Stimulated activated CD8-positive, alpha-beta memory T cell treated with anti-CD3 and anti-CD28 coated beads, Interleukin-4, amount 100 ng/mL, for 24 hours (primary cell): ENCODE data around the gene PLIN5.

Experiments used
- DNase-seq: peaks from one replicate; pipeline ENCODE4 v3.0.0-alpha.2; 2020; ENCODE audit warnings: low read depth

PLIN5 gene

GRCh38 chr19:4534836-4535658 lies at the start of gene PLIN5:
Gene PLIN5 (minus strand): TSS chr19:4535224. CDS start chr19:4534074, 1,150 bp downstream.
- DNase-seq: peak; percentile 48

DNA sequence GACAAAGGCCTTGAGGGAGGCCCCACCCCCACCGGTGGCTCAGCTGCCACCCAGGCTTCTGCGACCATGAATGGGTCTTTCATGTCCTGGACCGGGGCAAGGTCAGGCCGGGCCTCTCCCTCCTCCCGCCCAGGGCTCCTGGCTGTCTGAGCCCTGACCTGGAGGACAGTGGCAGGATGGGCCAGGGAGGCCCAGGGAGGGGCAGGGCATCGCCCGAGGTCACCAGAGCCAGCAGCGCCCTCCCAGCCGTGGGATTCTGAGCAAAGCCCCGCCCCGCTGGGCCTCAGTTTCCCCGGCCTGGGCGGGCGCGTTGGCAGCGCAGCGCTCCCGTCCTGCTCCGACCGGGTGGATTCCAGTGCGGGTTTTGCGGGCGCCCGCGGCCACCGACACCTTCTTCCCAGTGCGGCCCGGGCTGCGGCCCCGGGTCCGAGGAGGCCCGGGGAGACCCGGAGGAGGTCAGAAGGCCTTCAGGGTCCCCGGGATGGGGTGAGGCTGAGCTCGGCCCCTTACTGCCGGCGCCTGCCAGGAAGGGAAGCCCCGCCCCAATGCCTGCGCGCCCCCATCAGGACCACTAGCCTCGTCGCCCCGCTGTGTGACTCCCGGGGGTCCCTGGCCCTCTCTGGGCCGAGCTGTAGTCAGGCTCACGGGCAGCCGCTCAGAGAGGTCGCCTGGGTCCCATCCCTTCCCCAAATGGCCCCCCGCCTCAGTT lies 49.1 kb upstream of the PLIN5 start:
- DNase-seq: no peak

GRCh38 chr19:4582980-4583842 lies 48.2 kb upstream of the PLIN5 start:
- DNase-seq: no peak

- DNase-seq: no peak
These were observed 46.9 kb upstream of the PLIN5 start for GRCh38 chr19:4581666-4582553.

GRCh38 chr19:4580961-4581665 lies 46.1 kb upstream of the PLIN5 start:
- no peak for DNase-seq

GRCh38 chr19:4580021-4580901 lies 45.2 kb upstream of the PLIN5 start:
- DNase-seq: no peak

DNA sequence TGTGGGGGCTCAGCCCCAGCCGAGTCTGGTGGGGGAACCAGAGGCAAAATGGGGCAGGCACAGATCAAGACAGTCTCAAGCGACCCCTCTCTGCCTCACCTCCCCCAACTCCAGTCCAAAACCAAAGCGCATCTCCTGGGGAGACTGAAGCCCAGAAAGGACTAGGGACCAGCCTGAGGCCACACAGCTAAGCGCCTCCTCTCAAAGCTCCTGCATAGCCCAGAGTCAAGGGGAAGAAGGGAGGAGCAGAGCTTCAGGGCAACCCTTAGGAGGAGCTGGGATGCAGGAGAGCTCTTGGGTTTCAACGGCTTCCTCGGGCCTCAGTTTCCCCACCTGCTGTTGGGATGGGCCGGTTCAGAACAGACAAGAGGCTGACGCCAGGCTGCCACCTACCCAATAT lies 44.4 kb upstream of the PLIN5 start:
- no peak for DNase-seq

DNA sequence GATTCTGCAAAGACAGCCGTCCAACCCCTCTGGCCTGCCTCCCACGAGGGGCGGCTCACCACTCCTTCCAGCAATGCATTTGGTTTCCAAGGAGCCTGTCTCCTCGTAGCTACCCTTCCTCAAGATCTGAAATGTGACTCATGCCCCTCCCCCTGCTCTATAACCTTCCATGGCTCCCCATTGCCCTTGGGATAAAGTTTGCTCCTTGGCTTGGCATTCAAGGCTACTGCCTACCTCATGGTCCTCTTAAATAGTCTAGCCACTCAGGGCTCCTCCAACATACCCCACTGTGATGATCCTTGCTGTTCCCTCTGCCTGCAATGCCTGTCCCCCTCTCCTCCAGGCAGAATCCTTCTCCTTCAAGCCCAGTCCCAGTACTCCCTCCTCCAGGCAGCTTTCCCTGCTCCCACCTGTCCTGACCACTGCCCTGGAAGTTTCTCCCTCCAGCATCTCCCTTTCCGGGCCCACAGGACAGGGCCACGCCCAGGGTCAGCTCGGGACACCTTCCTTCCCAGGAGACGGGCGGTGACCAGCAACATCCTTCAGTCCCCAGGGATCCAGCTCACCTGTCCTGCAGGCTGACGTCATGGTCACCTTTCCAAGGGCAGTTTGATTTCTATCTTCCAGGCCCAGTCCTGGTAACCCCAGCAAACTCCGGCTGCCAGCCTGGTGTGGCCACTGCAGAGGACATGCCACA lies 43.7 kb upstream of the PLIN5 start:
- no peak for DNase-seq

- DNase-seq: no peak
These were observed 42.2 kb upstream of the PLIN5 start for GRCh38 chr19:4577020-4577782.

DNA sequence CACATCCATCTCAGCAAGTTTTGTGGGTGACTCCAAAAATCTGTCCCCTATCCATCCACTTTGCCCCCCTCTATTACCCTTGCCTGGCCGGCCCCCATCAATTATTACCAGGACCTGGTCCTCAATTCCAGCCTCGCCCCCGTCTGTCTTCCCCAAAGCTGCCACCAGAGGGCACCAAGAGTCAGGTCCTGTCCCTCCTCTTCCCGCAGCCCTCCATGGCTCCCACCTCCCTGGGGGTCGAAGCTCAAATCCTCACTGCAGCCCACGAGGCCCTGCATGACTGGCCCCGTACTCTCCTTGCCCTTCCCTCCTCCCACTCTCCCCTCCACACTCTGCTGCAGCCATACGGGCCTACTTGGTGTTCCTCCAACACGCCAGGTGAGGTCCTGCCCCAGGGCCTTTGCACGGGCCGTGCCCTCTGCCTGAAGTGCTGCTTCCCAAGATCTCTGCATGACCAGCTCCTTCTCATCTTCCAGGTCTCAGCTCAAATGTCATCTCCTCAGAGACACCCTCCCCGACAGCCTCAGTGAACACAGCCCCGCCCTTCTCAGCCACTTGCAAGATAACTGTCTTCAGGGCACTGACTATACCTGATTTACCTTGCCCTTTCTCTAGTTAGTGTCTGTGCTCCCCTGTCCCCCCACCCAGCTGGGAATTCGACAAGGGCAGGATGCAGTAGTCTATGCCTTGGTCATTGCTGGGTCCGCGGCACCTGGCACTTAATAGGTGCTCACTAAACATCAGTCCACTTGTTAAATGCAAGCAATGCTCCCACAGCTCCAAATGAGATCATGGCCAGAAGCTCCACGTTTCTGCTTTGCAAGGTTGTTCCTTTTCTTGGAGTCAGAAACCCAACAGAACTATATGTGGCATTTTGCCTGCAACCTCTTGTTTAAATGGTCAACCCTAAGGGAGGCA lies 41.3 kb upstream of the PLIN5 start:
- peak; percentile 56 for DNase-seq

DNA sequence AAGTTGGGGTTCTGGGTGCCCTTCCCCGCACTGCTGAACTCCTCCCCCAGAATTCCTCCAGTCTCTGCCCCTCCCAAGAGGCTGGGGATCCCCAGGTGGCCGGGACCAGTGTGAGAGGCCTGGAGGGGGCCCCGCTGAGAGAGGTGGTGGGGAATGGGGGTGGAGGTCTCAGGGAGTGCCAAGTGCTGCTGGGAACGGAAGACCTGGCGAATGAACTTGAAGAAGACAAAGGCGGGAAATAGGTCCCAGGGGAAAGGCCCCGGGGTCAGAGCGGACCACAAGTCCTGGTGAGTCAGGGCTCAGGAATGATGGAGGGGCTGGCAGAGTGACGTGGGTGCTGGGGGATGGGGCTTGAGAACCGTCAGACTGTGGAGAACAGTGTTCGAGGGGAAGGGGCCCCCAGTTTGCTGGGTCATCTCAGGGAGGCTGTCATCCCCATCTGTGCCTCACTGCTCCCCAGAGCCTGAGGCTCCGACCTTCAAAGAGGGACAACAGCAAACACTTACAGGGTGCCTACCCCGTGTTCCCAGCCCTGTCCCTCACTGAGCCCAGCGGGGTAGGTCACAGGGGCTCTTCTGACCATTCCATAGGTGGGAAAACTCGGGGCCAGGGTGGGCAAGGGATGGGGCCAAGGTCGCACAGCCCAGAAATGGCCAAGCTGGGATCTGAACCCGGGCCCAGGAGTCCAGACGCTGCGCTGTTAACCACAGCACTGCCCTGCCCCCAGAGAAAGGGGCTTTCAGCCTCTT lies 40.4 kb upstream of the PLIN5 start:
- no peak for DNase-seq

GRCh38 chr19:4573682-4574081 lies 38.7 kb upstream of the PLIN5 start:
- no peak for DNase-seq

- no peak for DNase-seq
These were observed 36.4 kb upstream of the PLIN5 start for GRCh38 chr19:4571305-4571917.

DNA sequence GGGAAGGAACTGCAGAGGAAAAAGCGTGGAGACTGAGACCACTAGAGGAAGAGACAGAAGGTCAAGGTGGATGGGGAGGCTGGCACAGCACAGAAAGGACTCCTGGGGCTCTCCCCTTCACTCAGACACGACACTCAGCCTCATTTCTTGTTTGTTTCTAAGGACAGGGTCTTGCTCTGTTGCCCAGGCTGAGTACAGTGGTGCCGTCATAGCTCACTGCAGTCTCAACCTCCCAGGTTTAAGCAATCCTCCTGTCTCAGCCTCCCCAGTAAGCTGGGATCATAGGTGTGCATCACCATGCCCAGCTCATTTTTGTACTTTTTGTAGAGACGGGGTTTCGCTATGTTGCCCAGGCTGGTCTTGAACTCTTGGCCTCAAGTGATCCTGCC lies 35.9 kb upstream of the PLIN5 start:
- DNase-seq: no peak

GRCh38 chr19:4570402-4570801 lies 35.4 kb upstream of the PLIN5 start:
- DNase-seq: no peak

DNA sequence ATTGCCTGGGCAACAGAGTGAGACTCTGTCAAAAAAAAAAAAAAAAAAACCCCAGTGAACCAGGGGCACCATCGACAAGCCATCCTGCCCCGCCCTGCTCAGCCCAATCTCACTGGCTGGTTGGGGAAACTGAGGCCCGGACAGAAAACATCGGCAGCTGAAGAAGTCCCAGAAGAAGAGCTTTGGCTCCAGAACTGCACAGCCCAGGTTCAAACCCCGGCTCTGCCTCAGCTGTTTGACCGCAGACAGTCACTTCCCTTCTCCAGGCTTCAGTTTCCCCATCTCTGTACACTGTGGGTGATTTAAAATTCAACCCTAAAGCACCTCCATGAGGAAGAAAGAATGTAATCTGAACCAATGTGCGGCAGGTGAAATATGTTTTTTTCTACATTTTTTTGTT lies 33.9 kb upstream of the PLIN5 start:
- no peak for DNase-seq
